ENCODE measurements around the gene BRD1. TPM values are rescaled to one million over a fixed set of nuclear protein-coding genes. Genes with fewer than 3 reads are reported as not detected.
A peak's percentile ranks its signal among the peaks of the same experiment; 100 is the strongest.

BRD1 gene
- total and polyA plus RNA-seq, 9 of the 15 experiments (the other 6 are each of a cell fraction or from before 2014, with no cell fraction given) = 0.42 to 17.6 (median 5.5) TPM

DNA sequence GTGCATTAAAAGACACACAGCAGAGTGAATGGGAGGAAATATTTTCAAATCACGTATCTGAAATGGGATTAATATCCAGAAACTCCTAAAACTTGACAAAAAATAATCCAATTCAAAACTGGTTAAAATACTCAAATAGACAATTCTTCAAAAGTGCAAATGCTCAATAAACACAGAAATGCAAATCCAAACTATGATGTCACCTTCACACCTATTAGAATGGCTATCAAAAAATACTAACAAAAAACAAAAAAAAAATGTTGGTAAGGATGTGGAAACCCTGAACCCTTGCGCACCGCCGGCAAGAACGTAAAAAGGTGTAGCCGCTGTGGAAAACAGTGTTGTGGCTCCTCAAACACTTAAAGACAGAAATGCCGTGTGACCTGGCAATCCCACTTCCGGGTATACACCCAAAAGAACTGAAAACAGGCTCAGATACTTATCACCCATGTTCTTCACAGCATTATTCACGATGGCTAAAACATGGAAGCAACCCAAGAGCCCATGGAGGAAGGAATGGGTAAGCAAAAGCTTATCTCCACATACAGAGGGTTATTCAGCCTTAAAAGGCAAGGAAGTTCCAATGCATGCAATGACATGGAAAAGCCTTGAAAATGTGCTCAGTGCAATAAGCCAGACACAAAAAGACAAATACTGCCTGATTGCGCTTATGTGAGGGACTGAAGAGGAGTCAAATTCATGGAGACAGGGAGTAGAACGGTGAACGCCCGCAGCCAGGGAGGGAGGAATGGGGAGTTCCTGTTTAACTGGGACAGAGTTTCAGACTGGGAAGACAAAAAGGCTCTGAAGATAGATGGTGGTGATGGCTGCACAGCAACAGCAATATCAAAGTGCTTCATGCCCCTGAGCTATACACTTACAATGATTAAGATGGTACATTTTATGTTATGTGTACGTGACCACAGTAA, 19.6 kb downstream of the BRD1 start (continued):
- TF ChIP-seq, protein P1, sequence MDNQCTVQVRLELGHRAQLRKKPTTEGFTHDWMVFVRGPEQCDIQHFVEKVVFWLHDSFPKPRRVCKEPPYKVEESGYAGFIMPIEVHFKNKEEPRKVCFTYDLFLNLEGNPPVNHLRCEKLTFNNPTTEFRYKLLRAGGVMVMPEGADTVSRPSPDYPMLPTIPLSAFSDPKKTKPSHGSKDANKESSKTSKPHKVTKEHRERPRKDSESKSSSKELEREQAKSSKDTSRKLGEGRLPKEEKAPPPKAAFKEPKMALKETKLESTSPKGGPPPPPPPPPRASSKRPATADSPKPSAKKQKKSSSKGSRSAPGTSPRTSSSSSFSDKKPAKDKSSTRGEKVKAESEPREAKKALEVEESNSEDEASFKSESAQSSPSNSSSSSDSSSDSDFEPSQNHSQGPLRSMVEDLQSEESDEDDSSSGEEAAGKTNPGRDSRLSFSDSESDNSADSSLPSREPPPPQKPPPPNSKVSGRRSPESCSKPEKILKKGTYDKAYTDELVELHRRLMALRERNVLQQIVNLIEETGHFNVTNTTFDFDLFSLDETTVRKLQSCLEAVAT (IDR thresholded peaks at IDR 0.05) = 0 out of 4 replicates have a peak, but pooled peaks of 1 of the 2 experiments have one; percentile 23
- TF ChIP-seq SRSF1 (IDR thresholded peaks at IDR 0.05; ENCODE audit: low read depth, low read length) (no peak), PHTF2 (CRISPR knock-in tag; IDR thresholded peaks at IDR 0.05) (no peak), HNRNPK (IDR thresholded peaks at IDR 0.05; ENCODE audit: low read depth, low read length, poor library complexity, severe bottlenecking) (no peak), USF2 (CRISPR knock-in tag; IDR thresholded peaks at IDR 0.05) (no peak), ZNF766 (CRISPR knock-in tag; conservative IDR thresholded peaks at IDR 0.05) (0 out of 2 replicates have a peak, but pooled peaks have one; percentile 56), MECOM (CRISPR knock-in tag; IDR thresholded peaks at IDR 0.05) (no peak), NCOA4 (IDR thresholded peaks at IDR 0.05; ENCODE audit: partially characterized antibody) (no peak), RBBP5 (IDR thresholded peaks at IDR 0.05; ENCODE audit: borderline replicate concordance, insufficient read depth, low read length, poor library complexity, severe bottlenecking) (peak; percentile 29), SREBF2 (CRISPR knock-in tag; IDR thresholded peaks at IDR 0.05) (no peak), RNF2 (IDR thresholded peaks at IDR 0.05) (peak; percentile 74; the same call in 1 of the 2 replicates), NONO (IDR thresholded peaks at IDR 0.05; ENCODE audit: low read depth in 2 of 2, low read length in 1 of 2) (no peak), ZNF184 (CRISPR knock-in tag; IDR thresholded peaks at IDR 0.05) (no peak)
- TF ChIP-seq, protein P2, sequence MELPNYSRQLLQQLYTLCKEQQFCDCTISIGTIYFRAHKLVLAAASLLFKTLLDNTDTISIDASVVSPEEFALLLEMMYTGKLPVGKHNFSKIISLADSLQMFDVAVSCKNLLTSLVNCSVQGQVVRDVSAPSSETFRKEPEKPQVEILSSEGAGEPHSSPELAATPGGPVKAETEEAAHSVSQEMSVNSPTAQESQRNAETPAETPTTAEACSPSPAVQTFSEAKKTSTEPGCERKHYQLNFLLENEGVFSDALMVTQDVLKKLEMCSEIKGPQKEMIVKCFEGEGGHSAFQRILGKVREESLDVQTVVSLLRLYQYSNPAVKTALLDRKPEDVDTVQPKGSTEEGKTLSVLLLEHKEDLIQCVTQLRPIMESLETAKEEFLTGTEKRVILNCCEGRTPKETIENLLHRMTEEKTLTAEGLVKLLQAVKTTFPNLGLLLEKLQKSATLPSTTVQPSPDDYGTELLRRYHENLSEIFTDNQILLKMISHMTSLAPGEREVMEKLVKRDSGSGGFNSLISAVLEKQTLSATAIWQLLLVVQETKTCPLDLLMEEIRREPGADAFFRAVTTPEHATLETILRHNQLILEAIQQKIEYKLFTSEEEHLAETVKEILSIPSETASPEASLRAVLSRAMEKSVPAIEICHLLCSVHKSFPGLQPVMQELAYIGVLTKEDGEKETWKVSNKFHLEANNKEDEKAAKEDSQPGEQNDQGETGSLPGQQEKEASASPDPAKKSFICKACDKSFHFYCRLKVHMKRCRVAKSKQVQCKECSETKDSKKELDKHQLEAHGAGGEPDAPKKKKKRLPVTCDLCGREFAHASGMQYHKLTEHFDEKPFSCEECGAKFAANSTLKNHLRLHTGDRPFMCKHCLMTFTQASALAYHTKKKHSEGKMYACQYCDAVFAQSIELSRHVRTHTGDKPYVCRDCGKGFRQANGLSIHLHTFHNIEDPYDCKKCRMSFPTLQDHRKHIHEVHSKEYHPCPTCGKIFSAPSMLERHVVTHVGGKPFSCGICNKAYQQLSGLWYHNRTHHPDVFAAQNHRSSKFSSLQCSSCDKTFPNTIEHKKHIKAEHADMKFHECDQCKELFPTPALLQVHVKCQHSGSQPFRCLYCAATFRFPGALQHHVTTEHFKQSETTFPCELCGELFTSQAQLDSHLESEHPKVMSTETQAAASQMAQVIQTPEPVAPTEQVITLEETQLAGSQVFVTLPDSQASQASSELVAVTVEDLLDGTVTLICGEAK (IDR thresholded peaks at IDR 0.05) = peak; percentile 40; the same call in 1 of the 2 replicates
- TF ChIP-seq, protein P2 (CRISPR knock-in tag; IDR thresholded peaks at IDR 0.05) = no peak

Data from K562 (cell line).